Measurements from ENCODE around the gene PIP5KL1. TPM values are rescaled to one million over a fixed set of nuclear protein-coding genes. Genes with fewer than 3 reads are reported as not detected.

The PIP5KL1 gene
- total and polyA plus RNA-seq, 2 of the 8 experiments (the other 6 are each of a cell fraction or from before 2014, with no cell fraction given), result 13.4 to 15.4 TPM

DNA sequence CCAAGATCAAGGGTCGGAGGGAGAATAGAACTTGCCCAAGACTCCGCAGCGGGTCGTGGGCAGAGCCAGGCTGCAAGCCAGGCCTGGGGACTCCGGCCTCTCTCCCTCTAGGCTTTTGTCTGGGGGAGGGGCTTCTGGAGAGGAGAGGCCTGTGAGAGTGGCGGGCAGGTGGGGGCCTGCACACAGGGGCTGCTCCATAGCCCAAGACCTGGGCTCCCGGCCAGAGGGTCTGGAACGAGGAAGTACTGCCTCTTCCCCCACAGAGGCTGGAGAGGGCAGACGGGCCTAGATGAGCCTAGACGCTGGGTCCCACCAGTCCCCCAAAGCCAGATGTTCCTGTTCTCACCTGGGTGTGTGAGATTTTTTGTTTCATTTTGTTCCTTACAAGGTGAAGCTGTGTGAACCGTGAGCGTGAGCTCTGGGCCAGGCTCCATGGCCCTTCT lies 26.0 kb downstream of the PIP5KL1 start:
- Histone ChIP-seq H4K91ac (replicated peaks; ENCODE audit: insufficient read length, low read length) (no peak overlapping the region), H3K79me1 (ENCODE audit: low read depth, low read length) (no peaks in the 10 kb centered on the region), H4K20me1 (replicated peaks in 1 of 2; ENCODE audit: control insufficient read depth in 1 of 2, insufficient read depth in 2 of 2, low read length in 2 of 2) (peaks cover 0 to 1% of the 10 kb centered on the region in 2 experiments), H3K18ac (ENCODE audit: extremely low read depth, low read length) (peak overlapping the region; percentile 53; the same call in 1 of the 2 replicates), H3K4ac (replicated peaks; ENCODE audit: insufficient read length, low read depth, low read length) (no peak overlapping the region), H2BK20ac (ENCODE audit: low read length) (no peak overlapping the region), H2BK12ac (ENCODE audit: low read depth, low read length) (no peak overlapping the region), H3K4me2 (ENCODE audit: insufficient read depth in 1 of 2, low read depth in 2 of 2, low read length in 2 of 2) (no peak overlapping the region), H4K5ac (ENCODE audit: insufficient read length, low read depth, low read length) (no peak overlapping the region), H3K4me1 (replicated peaks in 1 of 4; ENCODE audit: control insufficient read depth in 3 of 4, insufficient read depth in 4 of 4, low read length in 3 of 4) (peaks cover 3 to 25% (median 10%) of the 10 kb centered on the region in 4 experiments), H3K23ac (ENCODE audit: insufficient read length) (no peak overlapping the region), H3K23me2 (ENCODE audit: low read depth, low read length) (no peaks in the 10 kb centered on the region; the same call in 1 of the 2 replicates), H2BK120ac (replicated peaks; ENCODE audit: low read depth, low read length) (no peak overlapping the region), H2BK5ac (ENCODE audit: low read depth, low read length) (peak overlapping the region; percentile 63; the same call in 1 of the 2 replicates), H3K27ac (ENCODE audit: low read depth, low read length) (peak overlapping the region; percentile 12; the same call in 1 of the 2 replicates), H2AFZ (ENCODE audit: low read length) (no peak overlapping the region), H2AK5ac (ENCODE audit: low read depth, low read length) (no peak overlapping the region), H3K9ac (replicated peaks in 1 of 4; ENCODE audit: extremely low read depth in 1 of 4, low read depth in 3 of 4, low read length in 3 of 4) (no peak overlapping the region), H3K79me2 (ENCODE audit: control insufficient read depth in 1 of 2, insufficient read depth in 2 of 2, low read length in 2 of 2) (no peaks in the 10 kb centered on the region), H3K14ac (ENCODE audit: insufficient read length) (no peak overlapping the region), H3K9me3 (ENCODE audit: insufficient read depth in 2 of 2, low read depth in 1 of 2, low read length in 1 of 2) (no peaks in the 10 kb centered on the region), H3K36me3 (ENCODE audit: control insufficient read depth in 2 of 4, insufficient read depth in 4 of 4, low read length in 3 of 4) (no peaks in the 10 kb centered on the region), H3K27me3 (replicated peaks in 1 of 4; ENCODE audit: control insufficient read depth in 3 of 4, extremely low read depth in 1 of 4, insufficient read depth in 3 of 4, low read length in 3 of 4) (no peaks in the 10 kb centered on the region), H4K8ac (ENCODE audit: extremely low read depth, insufficient read depth, low read length) (no peak overlapping the region), H3K4me3 (ENCODE audit: extremely low read depth in 1 of 4, insufficient read depth in 2 of 4, low read depth in 3 of 4, low read length in 4 of 4) (no peak overlapping the region), H2BK15ac (ENCODE audit: low read length) (no peak overlapping the region), H3K56ac (replicated peaks; ENCODE audit: insufficient read length, low read depth, low read length) (no peak overlapping the region)
- POLR2A ChIA-PET (ENCODE audit: partially characterized antibody), result interaction anchor here (0.7 to 1.9 kb wide), 4 partner anchors 10 to 25 kb away, joined by 3 to 16 read pairs (median 4); partner anchors contain the start of gene ST6GALNAC4
- CTCF ChIA-PET (ENCODE audit: partially characterized antibody), result interaction anchor here (1.0 to 1.9 kb wide), 6 partner anchors 8 to 162 kb away, joined by 3 to 13 read pairs (median 4); no protein-coding TSS in a partner anchor
- DNase-seq (ENCODE audit: low read depth in 1 of 2, low spot score in 2 of 2) (peak in 1 of 2 experiments; percentile 56), FAIRE-seq (no peak)
- WGBS, 2 experiments (ENCODE audit: extremely low coverage in 1 of 2, insufficient coverage in 1 of 2, insufficient read length in 1 of 2, insufficient replicate concordance in 2 of 2, low coverage in 1 of 2, low lambda C conversion rate in 2 of 2, missing lambda C conversion rate in 1 of 2), result 81% methylated on average over 12 of the region's 12 CpGs; no CpG with 5 or more reads in 1 of the 2 experiments
- TF ChIP-seq TAF7 (optimal IDR thresholded peaks at IDR 0.05; ENCODE audit: borderline replicate concordance, low read depth, low read length) (no peak), SP2 (IDR thresholded peaks at IDR 0.05; ENCODE audit: low read length) (no peak), KDM4A (IDR thresholded peaks at IDR 0.05; ENCODE audit: low read depth, low read length, severe bottlenecking) (no peak), ZNF274 (IDR thresholded peaks at IDR 0.05; ENCODE audit: borderline replicate concordance, extremely low read depth, low read length) (no peak), FOSL1 (IDR thresholded peaks at IDR 0.05; ENCODE audit: insufficient read depth, low read depth, low read length) (no peak), CBX5 (IDR thresholded peaks at IDR 0.05; ENCODE audit: low read depth, low read length) (no peak), BRCA1 (IDR thresholded peaks at IDR 0.05; ENCODE audit: low read depth, low read length) (no peak), NRF1 (IDR thresholded peaks at IDR 0.05; ENCODE audit: low read depth, low read length) (no peak), TEAD4 (IDR thresholded peaks at IDR 0.05; ENCODE audit: low read depth, low read length) (no peak), TBP (IDR thresholded peaks at IDR 0.05; ENCODE audit: low read depth, low read length) (no peak)
